ENCODE results near the gene FGD5.

FGD5 gene

GRCh38 chr3:14789640-14790285 lies 29.0 kb upstream of the FGD5 start:
- no peak for DNase-seq (ENCODE audit: low read depth, low spot score)

- DNase-seq (ENCODE audit: low read depth, low spot score) = no peak
Observed at GRCh38 chr3:14791343-14791945, 27.3 kb upstream of the FGD5 start.

GRCh38 chr3:14792691-14793121 lies 26.1 kb upstream of the FGD5 start:
- no peak for DNase-seq (ENCODE audit: low read depth, low spot score)

- no peak for DNase-seq (ENCODE audit: low read depth, low spot score)
Observed at GRCh38 chr3:14793126-14793857, 25.5 kb upstream of the FGD5 start.

- DNase-seq (ENCODE audit: low read depth, low spot score) = no peak
Observed at GRCh38 chr3:14793858-14794234, 24.9 kb upstream of the FGD5 start.

GRCh38 chr3:14794435-14794834 lies 24.3 kb upstream of the FGD5 start:
- DNase-seq (ENCODE audit: low read depth, low spot score) = no peak

- DNase-seq (ENCODE audit: low read depth, low spot score) = no peak
Observed at GRCh38 chr3:14795996-14796395, 22.8 kb upstream of the FGD5 start.

GRCh38 chr3:14796403-14797077 lies 22.2 kb upstream of the FGD5 start:
- DNase-seq (ENCODE audit: low read depth, low spot score) = no peak

GRCh38 chr3:14797731-14798130 lies 21.0 kb upstream of the FGD5 start:
- no peak for DNase-seq (ENCODE audit: low read depth, low spot score)

GRCh38 chr3:14798231-14798630 lies 20.5 kb upstream of the FGD5 start:
- no peak for DNase-seq (ENCODE audit: low read depth, low spot score)

GRCh38 chr3:14799146-14799545 lies 19.6 kb upstream of the FGD5 start:
- no peak for DNase-seq (ENCODE audit: low read depth, low spot score)

- DNase-seq (ENCODE audit: low read depth, low spot score) = no peak
Observed at GRCh38 chr3:14801031-14801430, 17.7 kb upstream of the FGD5 start.

GRCh38 chr3:14801668-14802380 lies 16.9 kb upstream of the FGD5 start:
- no peak for DNase-seq (ENCODE audit: low read depth, low spot score)

- DNase-seq (ENCODE audit: low read depth, low spot score) = no peak
Observed at GRCh38 chr3:14802381-14802731, 16.4 kb upstream of the FGD5 start.

- no peak for DNase-seq (ENCODE audit: low read depth, low spot score)
Observed at GRCh38 chr3:14803101-14803980, 15.4 kb upstream of the FGD5 start.

- no peak for DNase-seq (ENCODE audit: low read depth, low spot score)
Observed at GRCh38 chr3:14803981-14804834, 14.6 kb upstream of the FGD5 start.

- no peak for DNase-seq (ENCODE audit: low read depth, low spot score)
Observed at GRCh38 chr3:14804835-14805780, 13.7 kb upstream of the FGD5 start.

- DNase-seq (ENCODE audit: low read depth, low spot score) = no peak
Observed at GRCh38 chr3:14805961-14806537, 12.7 kb upstream of the FGD5 start.
